IMR-90 (cell line): ENCODE measurements around the gene ABR. TPM values are rescaled to one million over a fixed set of nuclear protein-coding genes. Genes with fewer than 3 reads are reported as not detected.

Source experiments
- ATAC-seq: fragments of 200-7000 bp; cut with Tn5 transposase; 2 replicates; pipeline ENCODE4 v1.9.1; 2020; ENCODE audit warnings: low read depth, mild to moderate bottlenecking, moderate library complexity
- BruUV-seq: library from RNA; stranded (reverse); fragments of 400-500 nt; replicated peaks from 2 replicates; lab custom pipeline; 2021; lab: Mats Ljungman, UMichigan
- CTCF ChIA-PET: fragments of 300-600 bp; formaldehyde crosslinking; extraction: SDS; loops from one replicate; lab custom pipeline; 2021; ENCODE audit warnings: antibody characterized with exemption; lab: Yijun Ruan, JAX
- POLR2A ChIA-PET: fragments of 300-600 bp; sonication (Branson Sonifier 250); formaldehyde crosslinking; loops from one replicate; lab custom pipeline; 2022; ENCODE audit warnings: antibody characterized with exemption; ENCODE audit not compliant: unreplicated experiment; lab: Charles Lee
- DNase-seq: peaks from one replicate; pipeline ENCODE4 v3.0.0; 2013
- H2AFZ ChIP-seq: replicated peaks from 2 replicates; pipeline ENCODE3; 2013; ENCODE audit warnings: low read length, mild to moderate bottlenecking; ENCODE audit not compliant: poor library complexity
- H2AK5ac ChIP-seq: 2 replicates; pipeline ENCODE4 v1.6.1; 2013; ENCODE audit warnings: low read depth, low read length, inconsistent platforms
- H2AK9ac ChIP-seq: replicated peaks from 2 replicates; pipeline ENCODE3; 2013; ENCODE audit warnings: mild to moderate bottlenecking, low read depth, low read length, moderate library complexity; ENCODE audit not compliant: poor library complexity
- H2BK120ac ChIP-seq: 2 replicates; pipeline ENCODE4 v1.6.1; 2013; ENCODE audit warnings: low read depth, low read length, inconsistent platforms
- H2BK15ac ChIP-seq: 3 replicates; pipeline ENCODE4 v1.6.1; 2013; ENCODE audit warnings: low read depth, low read length, inconsistent platforms
- H2BK20ac ChIP-seq: 2 replicates; pipeline ENCODE4 v1.6.1; 2013; ENCODE audit warnings: low read depth, mild to moderate bottlenecking, inconsistent platforms, low read length, moderate library complexity
- H2BK5ac ChIP-seq: 2 replicates; pipeline ENCODE4 v1.6.1; 2013; ENCODE audit warnings: mild to moderate bottlenecking, low read depth, low read length, inconsistent platforms; ENCODE audit not compliant: poor library complexity, severe bottlenecking
- H3K14ac ChIP-seq: replicated peaks from 2 replicates; pipeline ENCODE4 v1.6.1; 2013; ENCODE audit warnings: low read depth, low read length, inconsistent platforms
- H3K18ac ChIP-seq: 2 replicates; pipeline ENCODE4 v1.6.1; 2013; ENCODE audit warnings: low read depth, low read length, control low read depth
- H3K23ac ChIP-seq: 2 replicates; pipeline ENCODE4 v1.6.1; 2013; ENCODE audit warnings: low read depth, low read length, inconsistent platforms
- H3K27ac ChIP-seq: 2 replicates; pipeline ENCODE4 v1.5.1; 2013; ENCODE audit warnings: mild to moderate bottlenecking, control low read depth, low read length; ENCODE audit not compliant: insufficient read depth
- H3K27me3 ChIP-seq: 2 replicates; pipeline ENCODE4 v1.6.1; 2013; ENCODE audit warnings: low read length; ENCODE audit not compliant: control insufficient read depth, insufficient read depth
- H3K36me3 ChIP-seq: 2 replicates; pipeline ENCODE4 v1.6.1; 2013; ENCODE audit warnings: low read length, mixed read lengths; ENCODE audit not compliant: control insufficient read depth, insufficient read depth
- H3K4ac ChIP-seq: 2 replicates; pipeline ENCODE4 v1.6.1; 2013; ENCODE audit warnings: low read depth, low read length, inconsistent platforms
- H3K4me1 ChIP-seq: 2 replicates; pipeline ENCODE4 v1.6.1; 2013; ENCODE audit warnings: low read length, mixed read lengths; ENCODE audit not compliant: control insufficient read depth, insufficient read depth
- H3K4me2 ChIP-seq: 2 replicates; pipeline ENCODE4 v1.6.1; 2013; ENCODE audit warnings: low read depth, mild to moderate bottlenecking, control low read depth, low read length, moderate library complexity
- H3K4me3 ChIP-seq: 2 replicates; pipeline ENCODE4 v1.5.1; 2013; ENCODE audit warnings: low read depth, mild to moderate bottlenecking, control low read depth, low read length, moderate library complexity; ENCODE audit not compliant: insufficient read depth
- H3K56ac ChIP-seq: 2 replicates; pipeline ENCODE4 v1.6.1; 2013; ENCODE audit warnings: low read length, inconsistent platforms; ENCODE audit not compliant: insufficient read depth; ENCODE audit errors: extremely low read depth
- H3K79me1 ChIP-seq, 2 experiments: 2 replicates each; pipeline ENCODE4 v1.6.1; 2013; ENCODE audit warnings: low read length in 2 of 2, inconsistent platforms in 1 of 2, low read depth in 1 of 2
- H3K9ac ChIP-seq: 2 replicates; pipeline ENCODE4 v1.6.1; 2013; ENCODE audit warnings: low read depth, low read length, control low read depth
- H3K9me1 ChIP-seq: 2 replicates; pipeline ENCODE4 v1.6.1; 2013; ENCODE audit warnings: low read length, inconsistent platforms; ENCODE audit not compliant: insufficient read depth
- H3K9me3 ChIP-seq: 2 replicates; pipeline ENCODE4 v1.6.1; 2013; ENCODE audit warnings: low read length; ENCODE audit not compliant: control insufficient read depth, insufficient read depth
- H4K20me1 ChIP-seq: 2 replicates; pipeline ENCODE4 v1.6.1; 2013; ENCODE audit warnings: low read length, inconsistent platforms; ENCODE audit not compliant: insufficient read depth
- H4K5ac ChIP-seq: 2 replicates; pipeline ENCODE4 v1.6.1; 2013; ENCODE audit warnings: mild to moderate bottlenecking, low read depth, low read length, control low read depth
- H4K8ac ChIP-seq, 2 experiments: 2 replicates each; pipeline ENCODE4 v1.6.1; 2013; ENCODE audit warnings: low read depth in 2 of 2, low read length in 2 of 2, control low read depth in 1 of 2, inconsistent platforms in 1 of 2
- H4K91ac ChIP-seq: 2 replicates; pipeline ENCODE4 v1.6.1; 2013; ENCODE audit warnings: low read depth, low read length, inconsistent platforms; ENCODE audit not compliant: insufficient read depth
- BHLHE40 ChIP-seq: fragments of 150-350 bp; IDR thresholded peaks from 2 replicates; pipeline ENCODE4 v1.6.1; 2016; ENCODE audit warnings: mild to moderate bottlenecking, low read depth, low read length
- CHD1 ChIP-seq: IDR thresholded peaks from 2 replicates; pipeline ENCODE4 v1.6.1; 2012; ENCODE audit warnings: low read depth, low read length, improper control_type of control experiment
- ELK1 ChIP-seq: fragments of 150-350 bp; IDR thresholded peaks from 2 replicates; pipeline ENCODE4 v1.6.1; 2016; ENCODE audit warnings: low read depth, mild to moderate bottlenecking, low read length, moderate library complexity, borderline replicate concordance
- POLR2A ChIP-seq: IDR thresholded peaks from 2 replicates; pipeline ENCODE4 v1.6.1; 2012; ENCODE audit warnings: mild to moderate bottlenecking, low read depth, low read length
- RAD21 ChIP-seq: IDR thresholded peaks from 2 replicates; pipeline ENCODE4 v1.6.1; 2012; ENCODE audit warnings: low read length, improper control_type of control experiment
- RFX5 ChIP-seq: IDR thresholded peaks from 2 replicates; pipeline ENCODE4 v1.8.0; 2012; ENCODE audit warnings: low read depth, mild to moderate bottlenecking, low read length, moderate library complexity
- SMC3 ChIP-seq: fragments of 150-350 bp; IDR thresholded peaks from 2 replicates; pipeline ENCODE4 v1.6.1; 2016; ENCODE audit warnings: low read depth, mild to moderate bottlenecking, antibody characterized with exemption, low read length, moderate library complexity
- USF2 ChIP-seq: fragments of 150-350 bp; IDR thresholded peaks from 2 replicates; pipeline ENCODE4 v1.6.1; 2017; ENCODE audit warnings: mild to moderate bottlenecking, antibody characterized with exemption, low read length, low read depth
- WGBS, 2 experiments: methylation state at CpG; one replicate each; pipeline versions ENCODE4 v1.1.5 to v1.1.7; 2013; ENCODE audit warnings: missing lambda C conversion rate in 2 of 2; ENCODE audit not compliant: insufficient read length in 1 of 2; ENCODE audit errors: extremely low coverage in 2 of 2; 5-methylcytosine and 5-hydroxymethylcytosine counted together
- dilution Hi-C: fragments of 300-500 bp; cut with HindIII; formaldehyde crosslinking; loops from one replicate; pipeline ENCODE4 v1.14.3; 2018; ENCODE audit warnings: low sequenced_read_pairs; ENCODE audit not compliant: unreplicated experiment
- in situ Hi-C: fragments of 300-500 bp; cut with MboI; formaldehyde crosslinking; loops from 3 replicates; pipeline ENCODE4 v1.14.3; 2019; ENCODE audit warnings: low sequenced_read_pairs, inconsistent platforms, mixed read lengths
- intact Hi-C: fragments of 100-400 bp; cut with micrococcal nuclease; formaldehyde crosslinking; loops from 2 replicates; pipeline ENCODE4 v1.10.0; 2022
- polyA plus RNA-seq, 3 experiments: library from polyadenylated mRNA; depleted of rRNA; stranded (reverse); fragments of >200 nt; gene quantifications; 2 replicates each; pipeline ENCODE4 v1.2.3, GENCODE V29; 2012; ENCODE audit warnings: low replicate concordance in 1 of 3
- total RNA-seq: library from RNA; depleted of rRNA; stranded (reverse); fragments of >200 nt; gene quantifications from 2 replicates; pipeline ENCODE4 v1.2.3, GENCODE V29; 2012

Gene ABR
- total and polyA plus RNA-seq, 2 of the 4 experiments (the other 2 are of a cell fraction) = 28.3 to 79.7 TPM

- DNase-seq = no peak
- no peak for TF ChIP-seq POLR2A
- no peak for TF ChIP-seq RFX5
- TF ChIP-seq ELK1 = no peak
- no peak for TF ChIP-seq RAD21
- TF ChIP-seq USF2 = no peak
- TF ChIP-seq SMC3 = no peak
- no peak for TF ChIP-seq CHD1
- TF ChIP-seq BHLHE40 = no peak
- Histone ChIP-seq H2AK9ac (no peak overlapping the region), H3K4me1 (peaks cover 3% of the 10 kb centered on the region; the same call in 1 of the 2 replicates), H4K91ac (no peak overlapping the region), H2BK120ac (no peak overlapping the region), H2AFZ (no peak overlapping the region), H3K27me3 (no peaks in the 10 kb centered on the region), H3K14ac (no peak overlapping the region), H3K79me1 (peaks cover 24 to 32% of the 10 kb centered on the region in 2 experiments), H3K9me3 (no peaks in the 10 kb centered on the region), H2AK5ac (no peak overlapping the region), H3K4ac (no peak overlapping the region), H2BK20ac (no peak overlapping the region), H2BK5ac (no peak overlapping the region), H3K18ac (no peak overlapping the region), H3K9me1 (peaks cover 8% of the 10 kb centered on the region), H3K23ac (no peak overlapping the region), H4K8ac (no peak overlapping the region), H3K9ac (no peak overlapping the region), H3K36me3 (peaks cover 29% of the 10 kb centered on the region), H3K4me2 (no peak overlapping the region), H3K4me3 (no peak overlapping the region), H2BK15ac (no peak overlapping the region), H4K5ac (no peak overlapping the region), H4K20me1 (peaks cover 21% of the 10 kb centered on the region), H3K27ac (no peak overlapping the region), H3K56ac (no peak overlapping the region)
- WGBS, 2 experiments = 97% methylated on average over 6 of the region's 9 CpGs; no CpG with 5 or more reads in 1 of the 2 experiments
- dilution Hi-C loops = no loop called here
- intact Hi-C loops = no loop called here
- POLR2A ChIA-PET = no interaction called here
- ATAC-seq = no peak
- no TSS peak for BruUV-seq
- in situ Hi-C loops = no loop called here
- CTCF ChIA-PET = no interaction called here
These were observed 138.0 kb downstream of the ABR start for GRCh38 chr17:1041746-1042145.
